ENCODE data around the gene NFATC3.

The NFATC3 gene

DNA sequence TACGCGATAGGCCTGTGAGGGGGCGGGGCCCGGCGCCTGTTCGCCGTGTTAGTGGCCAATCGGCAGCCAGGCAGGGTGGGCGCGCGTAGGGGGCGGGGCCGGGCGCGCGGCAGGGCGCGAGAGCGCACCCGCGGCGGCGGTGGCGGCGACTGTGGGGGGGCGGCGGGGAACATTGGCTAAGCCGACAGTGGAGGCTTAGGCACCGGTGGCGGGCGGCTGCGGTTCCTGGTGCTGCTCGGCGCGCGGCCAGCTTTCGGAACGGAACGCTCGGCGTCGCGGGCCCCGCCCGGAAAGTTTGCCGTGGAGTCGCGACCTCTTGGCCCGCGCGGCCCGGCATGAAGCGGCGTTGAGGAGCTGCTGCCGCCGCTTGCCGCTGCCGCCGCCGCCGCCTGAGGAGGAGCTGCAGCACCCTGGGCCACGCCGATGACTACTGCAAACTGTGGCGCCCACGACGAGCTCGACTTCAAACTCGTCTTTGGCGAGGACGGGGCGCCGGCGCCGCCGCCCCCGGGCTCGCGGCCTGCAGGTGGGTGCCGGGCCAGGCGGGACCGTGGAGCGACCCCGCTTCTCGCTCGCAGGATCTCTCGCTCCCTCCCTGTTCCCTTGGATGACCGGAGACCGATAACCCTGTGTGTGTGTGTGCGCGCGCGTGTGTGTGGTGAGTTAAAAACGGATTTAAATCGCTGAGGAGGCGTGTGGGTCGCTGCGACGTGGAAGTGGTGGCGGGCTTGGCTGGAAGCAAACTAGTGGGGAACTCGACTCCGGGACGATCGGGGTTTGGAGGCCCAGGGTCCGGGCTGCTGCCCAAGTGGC lies at the start of gene NFATC3:
Gene NFATC3 (plus strand): TSS at position 112 of the 813 bp plus-strand sequence. CDS start 312 bp downstream, at position 424.
- peak; percentile 100 for DNase-seq (ENCODE audit: low spot score)

DNA sequence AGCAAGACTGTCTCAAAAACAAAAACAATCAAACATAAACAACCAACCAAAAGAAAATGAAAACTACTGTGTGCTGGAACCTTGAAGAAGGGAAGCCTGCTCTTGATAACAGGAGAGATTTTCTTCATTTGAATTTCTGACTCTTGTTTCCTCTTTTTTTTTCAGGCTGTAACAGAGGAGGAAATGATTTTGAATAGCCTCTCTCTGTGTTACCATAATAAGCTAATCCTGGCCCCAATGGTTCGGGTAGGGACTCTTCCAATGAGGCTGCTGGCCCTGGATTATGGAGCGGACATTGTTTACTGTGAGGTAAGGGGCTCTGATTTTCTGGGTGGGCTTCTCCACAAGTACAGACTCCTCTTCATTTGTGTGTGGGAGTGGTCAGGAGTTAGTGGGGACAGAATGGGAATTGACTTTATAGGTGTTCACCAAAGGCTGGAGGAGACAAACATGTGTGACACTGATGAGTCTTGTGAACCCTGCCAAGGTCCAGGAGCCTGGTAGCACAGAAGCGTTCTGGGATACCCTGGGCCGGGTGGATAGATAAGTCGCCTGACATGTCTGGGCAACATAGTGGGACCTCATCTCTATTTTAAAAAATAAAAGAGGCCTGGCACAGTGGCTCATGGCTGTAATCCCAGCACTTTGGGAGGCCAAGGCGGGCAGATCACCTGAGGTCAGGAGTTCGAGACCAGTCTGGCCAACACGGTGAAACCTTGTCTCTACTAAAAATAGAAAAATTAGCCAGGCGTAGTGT lies 47.2 kb upstream of the NFATC3 start:
- DNase-seq (ENCODE audit: low spot score) = no peak

- peak; percentile 86 for DNase-seq (ENCODE audit: low spot score)
Observed at GRCh38 chr16:68040506-68041288, 44.5 kb upstream of the NFATC3 start.

- DNase-seq (ENCODE audit: low spot score) = no peak
Observed at GRCh38 chr16:68041783-68042182, 43.4 kb upstream of the NFATC3 start.

- no peak for DNase-seq (ENCODE audit: low spot score)
Observed at GRCh38 chr16:68046106-68046505, 39.1 kb upstream of the NFATC3 start.

DNA sequence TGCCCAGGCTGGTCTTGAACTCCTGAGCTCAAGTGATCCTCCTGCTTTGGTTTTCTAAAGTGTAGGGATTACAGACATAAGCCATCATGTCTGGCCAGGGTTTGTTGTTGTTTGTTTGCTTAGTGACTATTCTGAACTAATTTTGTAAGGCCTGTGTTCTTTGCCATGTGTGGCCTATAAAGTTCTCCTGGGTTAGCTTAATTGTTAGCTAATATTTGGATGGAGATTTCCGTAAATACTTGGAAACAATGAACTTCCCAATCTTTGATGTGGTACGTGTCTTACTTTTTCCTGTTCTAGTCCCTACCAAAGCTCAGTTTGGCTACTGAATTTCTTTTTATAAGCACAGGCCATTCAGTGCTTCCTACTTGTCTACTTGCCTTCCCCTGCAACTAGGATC lies 37.2 kb upstream of the NFATC3 start:
- no peak for DNase-seq (ENCODE audit: low spot score)

GRCh38 chr16:68049449-68049848 lies 35.7 kb upstream of the NFATC3 start:
- no peak for DNase-seq (ENCODE audit: low spot score)

GRCh38 chr16:68055395-68055794 lies 29.8 kb upstream of the NFATC3 start:
- DNase-seq (ENCODE audit: low spot score) = no peak

GRCh38 chr16:68059804-68060203 lies 25.4 kb upstream of the NFATC3 start:
- no peak for DNase-seq (ENCODE audit: low spot score)

DNA sequence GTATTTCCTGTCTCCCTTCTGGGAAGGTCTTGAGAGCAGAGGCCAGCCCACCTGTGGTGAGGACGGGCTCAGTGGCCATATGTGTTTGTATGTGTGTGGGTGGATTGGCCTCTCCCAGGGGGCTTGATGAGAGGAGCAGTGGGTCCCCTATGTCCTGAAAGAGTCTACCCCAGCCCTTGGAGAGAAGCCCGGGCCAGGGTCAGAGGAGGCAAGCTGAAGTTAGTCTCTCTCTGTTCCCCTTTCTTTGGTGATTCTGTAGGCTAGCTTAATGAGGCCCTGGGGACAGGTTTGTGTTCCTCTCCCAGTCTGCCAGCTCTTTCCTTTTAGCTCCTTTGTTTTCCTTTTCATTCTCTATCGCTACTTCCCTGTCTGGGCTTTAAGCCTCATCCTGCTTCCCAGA lies 23.8 kb upstream of the NFATC3 start:
- DNase-seq (ENCODE audit: low spot score) = no peak

- DNase-seq (ENCODE audit: low spot score) = no peak
Observed at GRCh38 chr16:68062910-68063393, 22.2 kb upstream of the NFATC3 start.

- peak; percentile 75 for DNase-seq (ENCODE audit: low spot score)
Observed at GRCh38 chr16:68064791-68065365, 20.3 kb upstream of the NFATC3 start.

DNA sequence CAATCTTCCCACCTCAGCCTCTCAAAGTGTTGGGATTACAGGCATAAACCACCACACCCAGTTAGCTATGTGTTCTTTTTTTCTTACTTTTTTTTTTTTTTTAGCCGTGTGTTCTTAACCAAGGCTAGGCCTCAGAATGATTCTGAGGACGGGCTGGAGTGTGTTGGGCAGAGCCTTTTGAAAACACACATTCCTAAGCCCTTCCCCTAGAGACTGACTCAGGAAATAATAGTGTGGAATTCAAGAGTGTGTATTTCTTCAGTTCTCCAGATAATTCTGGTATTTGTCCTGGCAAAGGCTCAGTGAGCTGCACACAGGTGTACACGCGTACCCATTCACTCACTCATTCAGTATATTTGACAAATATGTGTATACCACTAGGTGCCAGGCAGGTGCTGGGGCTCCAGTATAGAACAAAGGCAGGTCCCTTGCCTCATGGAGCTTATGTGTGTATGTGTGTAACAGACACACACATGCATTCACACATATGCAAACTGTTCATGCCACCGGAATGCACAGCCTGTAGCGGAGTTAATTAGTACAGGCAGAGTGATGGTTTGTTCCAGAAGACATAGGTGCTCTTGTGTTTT lies 19.4 kb upstream of the NFATC3 start:
- no peak for DNase-seq (ENCODE audit: low spot score)

GRCh38 chr16:68066763-68067162 lies 18.4 kb upstream of the NFATC3 start:
- DNase-seq (ENCODE audit: low spot score) = no peak

DNA sequence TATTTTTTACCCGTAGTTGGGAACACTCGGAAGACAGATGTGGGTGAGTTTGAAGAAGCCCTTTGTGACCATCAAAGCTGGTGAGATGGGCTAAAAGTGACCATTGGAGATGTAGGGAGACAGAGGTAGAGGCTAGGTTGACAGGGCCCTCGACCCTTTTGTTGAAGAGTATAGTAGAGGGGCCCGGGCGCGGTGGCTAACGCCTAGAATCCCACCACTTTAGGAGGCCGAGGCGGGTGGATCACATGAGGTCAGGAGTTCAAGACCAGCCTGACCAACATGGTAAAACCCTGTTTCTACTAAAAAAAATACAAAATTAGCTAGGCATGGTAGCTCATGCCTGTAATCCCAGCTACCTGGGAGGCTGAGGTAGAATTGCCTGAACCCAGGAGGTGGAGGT lies 16.2 kb upstream of the NFATC3 start:
- no peak for DNase-seq (ENCODE audit: low spot score)

DNA sequence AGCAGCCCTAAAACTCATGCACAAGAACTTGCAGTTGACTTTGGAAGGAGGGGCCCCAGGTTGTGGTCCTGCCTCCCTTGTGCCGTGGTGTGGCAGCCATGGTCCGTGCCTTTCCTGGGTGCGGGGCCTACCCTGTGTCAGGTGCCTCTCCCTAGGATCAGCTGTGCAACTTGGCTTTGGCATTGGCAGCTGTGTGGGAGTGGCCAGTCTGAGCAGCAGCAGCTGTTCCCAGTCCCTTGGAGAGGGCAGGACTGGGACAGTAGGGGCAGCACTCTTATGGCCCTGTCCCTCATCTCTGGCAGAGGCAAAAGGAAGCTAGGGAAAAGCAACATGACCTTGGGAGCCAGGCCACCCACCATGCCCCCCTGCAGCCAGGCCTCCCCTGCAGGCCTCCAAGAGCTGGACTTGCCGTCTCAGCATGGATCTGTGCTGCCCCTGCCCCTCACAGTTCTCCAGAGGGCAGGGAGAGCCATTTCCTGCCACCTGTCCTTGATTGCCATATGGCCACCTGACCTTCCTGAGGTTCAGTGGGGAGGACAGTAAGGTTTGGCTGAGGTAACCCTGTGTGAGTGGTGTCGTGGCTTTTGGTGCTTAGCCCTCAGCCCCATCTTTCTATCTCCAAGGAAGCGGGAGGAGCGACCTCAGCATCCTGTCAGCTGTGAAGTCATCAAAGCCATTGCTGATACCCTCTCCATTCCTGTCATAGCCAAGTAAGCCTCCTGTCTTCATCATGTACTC lies 15.5 kb upstream of the NFATC3 start:
- no peak for DNase-seq (ENCODE audit: low spot score)

GRCh38 chr16:68070249-68070730 lies 14.9 kb upstream of the NFATC3 start:
- no peak for DNase-seq (ENCODE audit: low spot score)

GRCh38 chr16:68070806-68071517 lies 14.2 kb upstream of the NFATC3 start:
- DNase-seq (ENCODE audit: low spot score) = no peak

GRCh38 chr16:68071518-68071901 lies 13.7 kb upstream of the NFATC3 start:
- no peak for DNase-seq (ENCODE audit: low spot score)

DNA sequence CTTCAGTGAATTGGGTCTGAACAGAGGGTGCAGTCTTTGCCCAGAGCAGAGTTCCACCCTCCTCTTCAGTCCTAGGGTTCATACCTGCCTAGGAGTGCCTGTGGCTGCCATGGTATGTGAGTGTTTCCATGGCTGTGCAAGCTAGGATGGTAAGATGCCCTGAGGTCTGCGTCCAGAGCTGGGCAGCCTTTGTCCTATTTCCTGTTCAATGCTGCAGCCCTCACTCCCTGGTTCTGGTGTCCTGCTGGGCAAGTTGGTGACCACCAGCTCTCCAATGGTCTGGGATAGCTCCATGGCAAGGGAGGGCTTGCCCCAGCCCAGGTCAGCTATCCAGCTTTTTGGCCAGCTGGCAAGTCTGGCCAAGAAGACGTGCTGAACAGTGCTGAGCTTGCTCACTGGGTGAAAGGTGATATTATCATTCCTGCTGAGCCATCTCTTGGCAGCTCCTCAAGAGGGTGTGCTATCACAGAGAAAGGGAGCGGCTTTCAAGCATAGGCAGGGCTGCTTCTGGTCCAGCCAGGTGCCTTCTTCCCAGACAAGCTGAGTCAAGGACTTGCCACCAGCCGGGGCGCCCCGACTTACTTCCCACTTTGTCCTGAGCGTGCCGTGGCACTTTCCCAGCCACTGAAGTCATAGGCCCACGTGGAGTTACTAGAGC lies 13.0 kb upstream of the NFATC3 start:
- DNase-seq (ENCODE audit: low spot score) = no peak
